Right atrium auricular region (tissue), 2 donors: ENCODE results near the gene CASS4. TPM values are rescaled to one million over a fixed set of nuclear protein-coding genes. Genes with fewer than 3 reads are reported as not detected.
A peak's percentile ranks its signal among the peaks of the same experiment; 100 is the strongest.

Source experiments
- DNase-seq: peaks from one replicate; pipeline ENCODE4 v3.0.0-alpha.2; 2019; ENCODE audit warnings: low spot score
- H3K27ac ChIP-seq, 2 donors: fragments of 200-600 bp; sonication (generic); 1 replicate in 1 of 2; 2 replicates in 1 of 2; pipeline ENCODE4 v1.5.1; 2016 to 2019
- H3K27me3 ChIP-seq, 2 donors: fragments of 200-600 bp; sonication (generic); one replicate each; pipeline versions ENCODE4 v1.5.1 to v1.6.0; 2017 to 2019
- H3K36me3 ChIP-seq: fragments of 200-600 bp; sonication (generic); one replicate; pipeline ENCODE4 v1.5.1; 2016
- H3K4me1 ChIP-seq, 2 donors: fragments of 200-600 bp; sonication (generic); one replicate each; pipeline versions ENCODE4 v1.5.1 to v1.6.0; 2017 to 2019
- H3K4me3 ChIP-seq, 2 donors: fragments of 200-600 bp; sonication (generic); 1 replicate in 1 of 2; 2 replicates in 1 of 2; pipeline ENCODE4 v1.5.1; 2017 to 2019; ENCODE audit warnings: mild to moderate bottlenecking in 1 of 2, moderate library complexity in 1 of 2
- H3K9me3 ChIP-seq, 2 donors: fragments of 200-600 bp; sonication (generic); one replicate each; pipeline ENCODE4 v1.5.1; 2019
- CTCF ChIP-seq, 2 donors: fragments of 200-600 bp; sonication (generic); IDR thresholded peaks; one replicate each; pipeline ENCODE4 v1.5.1; 2019; ENCODE audit warnings: antibody characterized with exemption in 2 of 2
- total RNA-seq, 2 donors: library from RNA; depleted of rRNA; stranded (reverse); fragments of >200 nt; gene quantifications; one replicate each; pipeline ENCODE4 v1.1.0, GENCODE V29; 2016

The CASS4 gene
- total RNA-seq, 2 donors from 2014 or later, result 2.0 to 2.4 TPM

GRCh38 chr20:56437196-56437960 is 25.3 kb downstream of the CASS4 start:
- Histone ChIP-seq H3K27ac (no peak overlapping the region), H3K36me3 (no peaks in the 10 kb centered on the region), H3K27me3 (no peaks in the 10 kb centered on the region), H3K4me3 (no peak overlapping the region), H3K9me3 (no peaks in the 10 kb centered on the region), H3K4me1 (no peaks in the 10 kb centered on the region)
- DNase-seq, result no peak
- no peak for TF ChIP-seq CTCF (IDR thresholded peaks at IDR 0.05)

- Histone ChIP-seq H3K9me3 (no peaks in the 10 kb centered on the region), H3K27ac (no peak overlapping the region)
- TF ChIP-seq CTCF (IDR thresholded peaks at IDR 0.05), result no peak
Measured at GRCh38 chr20:56438284-56438683, 26.2 kb downstream of the CASS4 start.

GRCh38 chr20:56439771-56440291 is 27.8 kb downstream of the CASS4 start:
- no peak overlapping the region for H3K27ac ChIP-seq
- H3K4me1 ChIP-seq, result peaks cover 0 to 7% of the 10 kb centered on the region in 2 donors
- TF ChIP-seq CTCF (IDR thresholded peaks at IDR 0.05), result no peak
- no peaks in the 10 kb centered on the region for H3K9me3 ChIP-seq
- no peak overlapping the region for H3K4me3 ChIP-seq
- H3K36me3 ChIP-seq, result no peaks in the 10 kb centered on the region
- no peaks in the 10 kb centered on the region for H3K27me3 ChIP-seq
- DNase-seq, result peak; percentile 73

More at GRCh38 chr20:56438284-56438683, 26.2 kb downstream of the CASS4 start:
- no peaks in the 10 kb centered on the region for H3K36me3 ChIP-seq
- no peaks in the 10 kb centered on the region for H3K4me1 ChIP-seq
- no peak overlapping the region for H3K4me3 ChIP-seq
- no peaks in the 10 kb centered on the region for H3K27me3 ChIP-seq
- no peak for DNase-seq

GRCh38 chr20:56440346-56441007 is 28.4 kb downstream of the CASS4 start:
- H3K4me3 ChIP-seq, result no peak overlapping the region
- DNase-seq, result no peak
- no peaks in the 10 kb centered on the region for H3K36me3 ChIP-seq
- H3K27ac ChIP-seq, result no peak overlapping the region
- H3K9me3 ChIP-seq, result no peaks in the 10 kb centered on the region
- H3K27me3 ChIP-seq, result no peaks in the 10 kb centered on the region
- no peak for TF ChIP-seq CTCF (IDR thresholded peaks at IDR 0.05)
- peaks cover 0 to 7% of the 10 kb centered on the region in 2 donors for H3K4me1 ChIP-seq

- no peaks in the 10 kb centered on the region for H3K36me3 ChIP-seq
- no peak overlapping the region for H3K4me3 ChIP-seq
- peaks cover 0 to 7% of the 10 kb centered on the region in 2 donors for H3K4me1 ChIP-seq
- no peaks in the 10 kb centered on the region for H3K27me3 ChIP-seq
- no peak overlapping the region for H3K27ac ChIP-seq
- no peaks in the 10 kb centered on the region for H3K9me3 ChIP-seq
- no peak for DNase-seq
- no peak for TF ChIP-seq CTCF (IDR thresholded peaks at IDR 0.05)
Measured at GRCh38 chr20:56442389-56443365, 30.6 kb downstream of the CASS4 start.
